H54 (cell line): ENCODE data around the gene TNF.
A peak's percentile ranks its signal among the peaks of the same experiment; 100 is the strongest.
"Not testable (repeated sequence)": the region's sequence is repeated elsewhere in the genome, so short reads cannot be mapped to it uniquely, and the experiment has no call there.

Experiments
- DNase-seq: peaks from one replicate; pipeline ENCODE4 v3.0.0; 2011; ENCODE audit warnings: low spot score, mixed read lengths; ENCODE audit not compliant: insufficient read length
- FAIRE-seq: peaks from 3 replicates; lab custom pipeline; 2011; peaks lifted over from hg19 to GRCh38; lab: Jason Lieb, UNC
- POLR2A ChIP-seq: IDR thresholded peaks from 2 replicates; pipeline ENCODE4 v1.6.1; 2011; ENCODE audit warnings: low read depth, mild to moderate bottlenecking, low read length

The TNF gene

GRCh38 chr6:31535538-31536324 is 39.6 kb upstream of the TNF start:
- DNase-seq (no peak), FAIRE-seq (no peak)
- no peak for TF ChIP-seq POLR2A

- no peak for TF ChIP-seq POLR2A
- DNase-seq: no peak
- FAIRE-seq: no peak
Measured at GRCh38 chr6:31538805-31539400, 36.5 kb upstream of the TNF start.

GRCh38 chr6:31540640-31541039 is 34.7 kb upstream of the TNF start:
- TF ChIP-seq POLR2A: no peak
- FAIRE-seq (no peak), DNase-seq (no peak)

- FAIRE-seq (no peak), DNase-seq (no peak)
- TF ChIP-seq POLR2A: no peak
Measured at GRCh38 chr6:31541059-31541657, 34.2 kb upstream of the TNF start.

- TF ChIP-seq POLR2A: peak; percentile 80
- FAIRE-seq (peak; percentile 6), DNase-seq (peak; percentile 81)
Measured at GRCh38 chr6:31541658-31542521, 33.5 kb upstream of the TNF start, which contains the start of gene DDX39B. Gene DDX39B, minus strand, starts transcription at chr6:31542003. Its CDS starts 1,471 bp downstream, at chr6:31540532.

- TF ChIP-seq POLR2A: no peak
- FAIRE-seq: no peak
- DNase-seq: no peak
Measured at GRCh38 chr6:31543639-31544038, 31.7 kb upstream of the TNF start.

GRCh38 chr6:31544676-31545075 is 30.7 kb upstream of the TNF start:
- FAIRE-seq (no peak), DNase-seq (no peak)
- TF ChIP-seq POLR2A: no peak

- FAIRE-seq (no peak), DNase-seq (no peak)
- TF ChIP-seq POLR2A: no peak
Measured at GRCh38 chr6:31545291-31545690, 30.1 kb upstream of the TNF start.

- FAIRE-seq (no peak), DNase-seq (peak; percentile 69)
- no peak for TF ChIP-seq POLR2A
Measured at GRCh38 chr6:31546339-31546957, 28.9 kb upstream of the TNF start, which contains the start of gene ATP6V1G2. Gene ATP6V1G2, minus strand, starts transcription at chr6:31546608. Its CDS starts 49 bp downstream, at chr6:31546559.

- peak; percentile 72 for DNase-seq
- peak; percentile 27; the same call in 1 of the 2 replicates for TF ChIP-seq POLR2A
- peak; percentile 75 for FAIRE-seq
Measured at GRCh38 chr6:31546958-31547726, 28.2 kb upstream of the TNF start, which contains the start of gene NFKBIL1. Gene NFKBIL1, plus strand, starts transcription at chr6:31547608. Its CDS starts 87 bp downstream, at chr6:31547695.

GRCh38 chr6:31547727-31548543 is 27.4 kb upstream of the TNF start:
- no peak for TF ChIP-seq POLR2A
- DNase-seq: no peak
- FAIRE-seq: no peak

GRCh38 chr6:31548544-31548873 is 26.9 kb upstream of the TNF start:
- FAIRE-seq (no peak), DNase-seq (no peak)
- TF ChIP-seq POLR2A: no peak

- DNase-seq, FAIRE-seq: not testable (repeated sequence)
Measured at GRCh38 chr6:31551371-31551770, 24.0 kb upstream of the TNF start.
